ENCODE measurements around the gene P2RY14.

Gene P2RY14

DNA sequence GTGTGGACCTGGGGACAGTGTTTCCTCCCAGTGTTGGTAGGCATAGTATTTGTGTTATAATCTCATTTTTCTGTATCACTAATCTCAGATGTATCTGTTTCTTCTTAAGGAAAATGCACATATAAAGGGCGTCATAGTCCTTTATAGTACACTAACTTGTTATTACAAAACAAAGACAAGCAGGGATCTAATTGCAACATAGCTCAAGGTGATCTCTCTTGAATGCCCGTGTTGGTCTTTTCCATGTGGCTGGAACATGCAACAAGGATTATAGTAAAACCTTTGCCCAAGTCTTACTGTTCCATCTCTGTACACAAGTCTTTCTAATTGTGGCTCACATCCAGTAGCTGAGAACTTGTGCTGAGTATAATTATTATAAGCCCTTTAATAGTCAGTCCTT is 41.8 kb upstream of the P2RY14 start:
- Histone ChIP-seq H3K4me3 (ENCODE audit: low read length) (no peak overlapping the region), H3K27ac (ENCODE audit: low read length) (no peak overlapping the region), H3K27me3 (replicated peaks; ENCODE audit: insufficient read depth, low read length) (no peaks in the 10 kb centered on the region), H3K4me1 (ENCODE audit: low read length) (no peaks in the 10 kb centered on the region), H3K9ac (ENCODE audit: low read length) (no peak overlapping the region), H3K36me3 (replicated peaks; ENCODE audit: insufficient read depth, low read length) (no peaks in the 10 kb centered on the region), H3K4me2 (ENCODE audit: low read depth, low read length) (no peak overlapping the region), H3K9me2 (replicated peaks; ENCODE audit: insufficient read depth, low read length) (no peaks in the 10 kb centered on the region), H2AFZ (ENCODE audit: low read length) (no peak overlapping the region), H4K20me1 (ENCODE audit: insufficient read depth, low read length) (no peaks in the 10 kb centered on the region), H3F3A (ENCODE audit: insufficient read depth, low read length) (no peaks in the 10 kb centered on the region), H3K79me2 (ENCODE audit: low read length) (no peaks in the 10 kb centered on the region), H3K9me3 (replicated peaks; ENCODE audit: insufficient read depth, low read length) (no peaks in the 10 kb centered on the region)
- TF ChIP-seq, protein P1, sequence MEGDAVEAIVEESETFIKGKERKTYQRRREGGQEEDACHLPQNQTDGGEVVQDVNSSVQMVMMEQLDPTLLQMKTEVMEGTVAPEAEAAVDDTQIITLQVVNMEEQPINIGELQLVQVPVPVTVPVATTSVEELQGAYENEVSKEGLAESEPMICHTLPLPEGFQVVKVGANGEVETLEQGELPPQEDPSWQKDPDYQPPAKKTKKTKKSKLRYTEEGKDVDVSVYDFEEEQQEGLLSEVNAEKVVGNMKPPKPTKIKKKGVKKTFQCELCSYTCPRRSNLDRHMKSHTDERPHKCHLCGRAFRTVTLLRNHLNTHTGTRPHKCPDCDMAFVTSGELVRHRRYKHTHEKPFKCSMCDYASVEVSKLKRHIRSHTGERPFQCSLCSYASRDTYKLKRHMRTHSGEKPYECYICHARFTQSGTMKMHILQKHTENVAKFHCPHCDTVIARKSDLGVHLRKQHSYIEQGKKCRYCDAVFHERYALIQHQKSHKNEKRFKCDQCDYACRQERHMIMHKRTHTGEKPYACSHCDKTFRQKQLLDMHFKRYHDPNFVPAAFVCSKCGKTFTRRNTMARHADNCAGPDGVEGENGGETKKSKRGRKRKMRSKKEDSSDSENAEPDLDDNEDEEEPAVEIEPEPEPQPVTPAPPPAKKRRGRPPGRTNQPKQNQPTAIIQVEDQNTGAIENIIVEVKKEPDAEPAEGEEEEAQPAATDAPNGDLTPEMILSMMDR (IDR thresholded peaks at IDR 0.05; ENCODE audit: low read length): no peak
- TF ChIP-seq EZH2 (optimal IDR thresholded peaks at IDR 0.05; ENCODE audit: low read depth, low read length) (no peak), EZH2phosphoT487 (IDR thresholded peaks at IDR 0.05; ENCODE audit: low read length) (no peak)
- no peak for DNase-seq

DNA sequence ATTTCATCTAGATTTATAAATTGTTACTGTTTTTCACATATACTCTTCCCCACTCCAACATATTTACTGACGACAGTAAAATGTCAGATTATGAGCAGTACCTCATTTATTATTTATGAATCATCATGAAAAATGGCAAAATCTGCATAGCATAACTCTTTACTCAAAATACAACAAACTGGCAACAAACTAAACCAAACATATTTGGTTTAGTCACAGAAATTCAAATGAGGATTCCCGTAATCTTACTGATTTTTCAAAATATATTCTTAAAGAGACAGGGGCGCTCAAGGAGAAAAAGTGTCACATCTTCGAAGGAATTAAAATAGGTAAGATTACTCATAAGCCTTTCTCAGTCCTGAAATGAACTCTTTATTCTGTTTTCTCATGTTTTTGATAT is 41.3 kb upstream of the P2RY14 start:
- Histone ChIP-seq H3F3A (ENCODE audit: insufficient read depth, low read length) (no peaks in the 10 kb centered on the region), H2AFZ (ENCODE audit: low read length) (no peak overlapping the region), H4K20me1 (ENCODE audit: insufficient read depth, low read length) (no peaks in the 10 kb centered on the region), H3K4me3 (ENCODE audit: low read length) (no peak overlapping the region), H3K4me1 (ENCODE audit: low read length) (no peaks in the 10 kb centered on the region), H3K9ac (ENCODE audit: low read length) (no peak overlapping the region), H3K79me2 (ENCODE audit: low read length) (no peaks in the 10 kb centered on the region), H3K9me3 (replicated peaks; ENCODE audit: insufficient read depth, low read length) (no peaks in the 10 kb centered on the region), H3K36me3 (replicated peaks; ENCODE audit: insufficient read depth, low read length) (no peaks in the 10 kb centered on the region), H3K9me2 (replicated peaks; ENCODE audit: insufficient read depth, low read length) (no peaks in the 10 kb centered on the region), H3K27ac (ENCODE audit: low read length) (no peak overlapping the region), H3K27me3 (replicated peaks; ENCODE audit: insufficient read depth, low read length) (no peaks in the 10 kb centered on the region), H3K4me2 (ENCODE audit: low read depth, low read length) (no peak overlapping the region)
- no peak for DNase-seq
- TF ChIP-seq, protein P1 (IDR thresholded peaks at IDR 0.05; ENCODE audit: low read length): no peak

DNA sequence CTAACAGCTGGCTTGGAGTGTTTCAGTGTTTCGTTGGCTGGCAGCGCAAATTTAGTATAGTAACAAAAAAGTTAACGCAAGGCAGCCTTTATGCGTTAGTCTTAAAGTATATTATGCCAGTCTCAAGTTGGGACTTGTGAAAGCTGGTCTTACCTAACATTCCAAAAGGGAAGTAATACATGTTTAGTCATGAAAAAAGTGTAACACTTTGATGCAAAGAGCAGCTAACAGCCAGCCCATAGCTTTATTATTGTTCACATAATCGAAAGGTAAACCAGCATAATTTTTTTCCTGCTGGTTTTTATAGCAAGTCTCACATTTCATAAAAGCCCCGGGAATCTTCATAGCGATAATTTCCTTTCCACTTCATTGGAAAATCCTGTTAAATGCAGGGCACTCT is 40.6 kb upstream of the P2RY14 start:
- Histone ChIP-seq H3K9me3 (replicated peaks; ENCODE audit: insufficient read depth, low read length) (no peaks in the 10 kb centered on the region), H3K27me3 (replicated peaks; ENCODE audit: insufficient read depth, low read length) (no peaks in the 10 kb centered on the region), H4K20me1 (ENCODE audit: insufficient read depth, low read length) (no peaks in the 10 kb centered on the region), H3K4me1 (ENCODE audit: low read length) (no peaks in the 10 kb centered on the region), H3K4me2 (ENCODE audit: low read depth, low read length) (no peak overlapping the region), H3K27ac (ENCODE audit: low read length) (no peak overlapping the region), H2AFZ (ENCODE audit: low read length) (no peak overlapping the region), H3F3A (ENCODE audit: insufficient read depth, low read length) (no peaks in the 10 kb centered on the region), H3K36me3 (replicated peaks; ENCODE audit: insufficient read depth, low read length) (no peaks in the 10 kb centered on the region), H3K4me3 (ENCODE audit: low read length) (no peak overlapping the region), H3K9me2 (replicated peaks; ENCODE audit: insufficient read depth, low read length) (no peaks in the 10 kb centered on the region), H3K9ac (ENCODE audit: low read length) (no peak overlapping the region), H3K79me2 (ENCODE audit: low read length) (no peaks in the 10 kb centered on the region)
- no peak for TF ChIP-seq EZH2 (optimal IDR thresholded peaks at IDR 0.05; ENCODE audit: low read depth, low read length)
- TF ChIP-seq, protein P1 (IDR thresholded peaks at IDR 0.05; ENCODE audit: low read length): no peak
- TF ChIP-seq EZH2phosphoT487 (IDR thresholded peaks at IDR 0.05; ENCODE audit: low read length): no peak
- no peak for DNase-seq

DNA sequence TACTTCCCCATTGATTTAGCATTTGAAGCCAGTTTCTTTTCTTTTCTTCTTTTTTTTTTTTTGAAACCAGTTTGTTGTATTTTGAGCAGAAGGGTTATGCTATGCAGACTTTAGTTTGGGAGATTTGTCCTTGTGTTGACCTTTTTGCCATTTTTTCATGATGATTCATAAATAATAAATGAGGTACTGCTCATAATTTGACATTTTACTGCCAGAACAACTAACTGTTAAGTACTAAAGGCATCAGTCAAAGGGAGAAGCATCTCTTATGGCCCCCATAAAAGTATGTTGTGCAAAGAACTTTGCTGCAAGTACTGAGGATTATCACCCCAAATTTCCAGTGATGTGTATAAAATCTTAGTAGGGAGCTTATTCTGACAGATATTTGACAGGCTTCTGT is 40.0 kb upstream of the P2RY14 start:
- Histone ChIP-seq H3K4me1 (ENCODE audit: low read length) (no peaks in the 10 kb centered on the region), H3K79me2 (ENCODE audit: low read length) (no peaks in the 10 kb centered on the region), H3K4me3 (ENCODE audit: low read length) (no peak overlapping the region), H3F3A (ENCODE audit: insufficient read depth, low read length) (no peaks in the 10 kb centered on the region), H3K9me3 (replicated peaks; ENCODE audit: insufficient read depth, low read length) (no peaks in the 10 kb centered on the region), H3K9me2 (replicated peaks; ENCODE audit: insufficient read depth, low read length) (no peaks in the 10 kb centered on the region), H4K20me1 (ENCODE audit: insufficient read depth, low read length) (no peaks in the 10 kb centered on the region), H2AFZ (ENCODE audit: low read length) (no peak overlapping the region), H3K27ac (ENCODE audit: low read length) (no peak overlapping the region), H3K4me2 (ENCODE audit: low read depth, low read length) (no peak overlapping the region), H3K27me3 (replicated peaks; ENCODE audit: insufficient read depth, low read length) (no peaks in the 10 kb centered on the region), H3K9ac (ENCODE audit: low read length) (no peak overlapping the region), H3K36me3 (replicated peaks; ENCODE audit: insufficient read depth, low read length) (no peaks in the 10 kb centered on the region)
- TF ChIP-seq, protein P1 (IDR thresholded peaks at IDR 0.05; ENCODE audit: low read length): no peak
- no peak for TF ChIP-seq EZH2 (optimal IDR thresholded peaks at IDR 0.05; ENCODE audit: low read depth, low read length)
- TF ChIP-seq EZH2phosphoT487 (IDR thresholded peaks at IDR 0.05; ENCODE audit: low read length): no peak
- DNase-seq: no peak
